NOMO-1 treated with dmso at 0.1 percent for 144 hours (cell line): ENCODE measurements around the gene MPPED1.

Source experiments
- DNase-seq: peaks from one replicate; lab custom pipeline; 2025; ENCODE audit not compliant: unreplicated experiment; lab: John Stamatoyannopoulos, UW

MPPED1 gene

DNA sequence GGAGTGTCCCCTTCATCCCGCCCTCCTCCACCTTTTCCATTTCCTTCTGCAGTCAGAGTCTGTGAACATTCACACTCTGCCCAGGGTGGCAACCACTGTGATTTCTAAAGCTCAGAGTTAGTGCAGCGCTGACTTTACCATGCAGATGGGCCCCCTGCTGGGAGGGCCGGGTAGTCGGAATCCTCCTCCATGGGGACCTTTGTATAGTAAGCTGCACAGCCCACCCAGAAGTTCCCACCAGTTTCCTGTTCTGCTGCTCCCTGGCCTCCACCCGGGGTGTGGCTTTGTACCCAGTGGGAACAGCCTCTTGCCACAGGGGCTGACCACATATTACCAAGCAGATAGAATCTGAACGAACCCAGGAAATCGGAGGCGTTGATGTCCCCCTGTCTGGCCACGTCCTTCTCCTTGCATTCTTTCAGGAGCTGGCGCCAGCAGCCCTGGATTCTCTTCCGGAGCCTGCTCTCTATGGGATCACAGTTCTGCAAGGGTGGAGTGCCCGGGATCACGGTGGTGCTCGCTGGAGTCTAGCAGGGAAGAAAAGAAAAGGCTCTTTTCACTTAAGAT lies 125.3 kb downstream of the MPPED1 start:
- peak; percentile 3 for DNase-seq

- DNase-seq = no peak
Observed at GRCh38 chr22:43539572-43540528, 128.0 kb downstream of the MPPED1 start.

DNA sequence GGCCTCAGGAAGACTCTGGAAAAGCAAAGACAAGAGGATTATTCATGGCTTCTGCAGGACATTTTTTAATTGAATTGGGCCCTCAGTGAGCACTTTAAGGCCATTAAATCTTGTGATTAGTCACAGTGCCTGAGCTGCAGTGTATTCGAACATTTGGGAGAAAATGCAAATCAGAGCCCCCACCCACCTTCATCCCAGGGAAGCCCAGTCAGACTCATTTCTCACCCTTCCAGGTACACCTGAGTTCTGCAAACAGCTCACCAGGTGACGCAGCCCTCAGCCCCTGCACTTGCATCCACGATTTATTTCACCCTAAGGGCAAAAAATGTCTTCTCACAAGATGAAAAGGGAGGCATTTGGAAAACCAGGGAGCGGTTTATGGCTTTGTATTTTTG lies 128.7 kb downstream of the MPPED1 start:
- no peak for DNase-seq

- no peak for DNase-seq
Observed at GRCh38 chr22:43541022-43541421, 129.2 kb downstream of the MPPED1 start.

DNA sequence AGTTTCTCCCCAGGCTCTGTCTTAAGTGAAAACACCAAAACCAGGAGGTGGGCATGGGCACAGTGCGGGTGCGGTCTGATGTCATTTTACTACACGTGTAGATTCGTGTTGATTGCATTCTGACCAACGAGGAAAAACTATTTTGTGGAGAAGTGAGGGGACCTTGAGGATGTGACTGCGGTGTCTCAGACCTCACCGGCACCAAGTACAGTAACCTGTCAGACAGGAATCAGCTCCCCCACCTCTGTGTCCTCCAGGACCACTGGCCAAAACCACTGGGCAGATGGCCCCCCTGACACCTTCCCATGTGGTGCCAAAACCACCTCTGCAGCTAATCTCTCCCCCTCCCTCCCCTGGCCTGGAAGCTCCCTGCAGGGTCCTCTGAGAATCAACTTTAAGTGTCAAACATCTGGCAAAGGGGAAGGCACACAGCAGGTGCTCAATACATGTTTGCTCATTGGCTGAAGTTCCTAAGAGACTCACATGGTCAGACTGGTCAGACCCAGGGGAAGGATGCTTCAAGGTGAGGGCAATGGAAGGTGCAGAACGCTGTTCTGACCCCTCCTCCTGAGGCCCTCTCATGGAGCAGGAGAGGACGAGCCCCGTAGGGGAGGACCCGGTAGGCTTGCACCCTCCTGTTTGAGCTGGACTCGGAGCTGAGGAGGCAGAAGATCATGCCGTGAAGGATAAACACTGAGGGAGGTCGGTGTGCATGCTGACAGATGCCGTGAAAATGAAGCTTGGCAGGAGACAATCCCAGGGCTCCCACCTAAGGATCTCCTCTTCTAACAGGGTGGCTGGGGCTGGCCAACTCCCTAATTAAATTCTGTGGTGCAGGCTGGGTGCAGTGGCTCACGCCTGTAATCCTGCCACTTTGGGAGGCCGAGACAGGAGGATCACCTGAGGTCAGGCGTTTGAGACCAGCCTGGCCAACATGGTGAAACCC lies 129.9 kb downstream of the MPPED1 start:
- DNase-seq = no peak

DNA sequence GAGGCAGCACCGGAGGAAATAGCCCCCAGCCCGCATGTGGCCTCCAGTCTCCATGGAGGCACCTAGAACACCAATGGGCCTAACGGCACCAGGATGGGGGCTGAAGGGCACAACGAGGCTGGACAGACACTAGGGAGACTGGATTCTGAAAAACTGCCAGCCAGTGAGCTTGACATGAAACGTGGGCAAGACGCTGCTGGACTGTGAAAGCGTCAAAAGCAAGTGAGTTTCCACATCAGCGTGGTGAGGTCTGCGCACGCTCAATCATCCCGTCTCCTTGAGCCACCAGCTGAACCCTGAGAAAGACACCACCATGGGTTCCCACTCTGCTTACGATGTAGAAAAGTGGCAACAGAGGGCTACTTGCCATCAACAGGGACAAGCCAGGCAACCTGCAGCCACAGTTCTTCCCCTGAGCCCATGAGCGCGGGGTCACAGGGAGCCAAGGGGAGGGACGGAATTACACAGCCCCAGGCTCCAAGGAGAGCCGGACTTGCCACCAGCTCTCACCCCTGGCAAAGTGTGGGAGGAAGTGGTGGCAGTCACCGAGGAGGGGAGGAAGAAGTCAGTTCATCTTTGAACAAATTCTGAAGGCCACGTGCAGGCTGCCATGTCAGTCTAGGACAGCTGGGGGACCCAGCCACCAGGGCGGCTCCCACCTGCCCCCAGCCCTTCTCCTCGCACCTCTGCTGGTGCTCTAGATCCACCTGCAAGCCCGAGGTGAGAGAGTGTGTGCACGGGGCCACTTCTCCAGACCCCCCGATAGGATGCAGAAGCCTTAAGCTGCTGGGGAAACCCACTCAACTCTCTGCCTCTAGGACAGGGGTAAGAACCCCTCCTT lies 131.1 kb downstream of the MPPED1 start:
- DNase-seq = no peak

DNA sequence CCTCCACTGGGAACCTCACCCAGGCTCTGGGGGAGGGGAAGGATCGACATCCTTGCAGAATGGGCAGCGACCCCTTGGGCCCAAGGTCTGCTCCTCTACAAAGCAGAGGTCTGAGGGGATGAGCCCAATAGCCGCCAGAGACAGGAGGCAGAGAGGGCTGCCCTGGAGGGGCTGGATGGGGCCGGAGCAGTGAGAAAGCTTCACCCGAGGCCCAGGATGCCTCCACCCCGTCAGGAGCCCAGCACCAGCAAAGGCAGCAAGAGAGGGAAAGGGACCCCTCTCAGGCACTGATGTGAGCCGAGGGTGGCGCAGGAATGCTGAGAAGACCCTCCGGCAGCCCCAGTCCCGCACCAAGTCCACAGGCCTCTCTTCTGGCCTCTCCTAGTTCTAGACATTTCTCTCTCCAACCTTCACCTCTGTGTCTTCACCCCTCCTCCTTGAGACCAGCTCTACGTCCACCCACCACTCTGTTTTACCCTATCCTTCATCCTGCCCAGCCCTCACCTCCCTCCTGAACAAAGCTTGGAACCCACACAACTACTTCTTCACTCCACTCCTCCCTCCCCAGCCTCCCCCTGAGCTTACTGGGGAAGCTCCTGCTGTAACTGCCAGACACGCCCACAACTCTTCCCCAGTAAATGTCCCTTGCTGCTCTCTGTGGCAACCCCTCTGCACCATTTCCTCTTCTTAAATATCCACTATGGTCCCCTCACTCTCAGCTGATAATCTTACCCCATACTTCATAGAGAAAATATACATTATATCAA lies 131.9 kb downstream of the MPPED1 start:
- no peak for DNase-seq

DNA sequence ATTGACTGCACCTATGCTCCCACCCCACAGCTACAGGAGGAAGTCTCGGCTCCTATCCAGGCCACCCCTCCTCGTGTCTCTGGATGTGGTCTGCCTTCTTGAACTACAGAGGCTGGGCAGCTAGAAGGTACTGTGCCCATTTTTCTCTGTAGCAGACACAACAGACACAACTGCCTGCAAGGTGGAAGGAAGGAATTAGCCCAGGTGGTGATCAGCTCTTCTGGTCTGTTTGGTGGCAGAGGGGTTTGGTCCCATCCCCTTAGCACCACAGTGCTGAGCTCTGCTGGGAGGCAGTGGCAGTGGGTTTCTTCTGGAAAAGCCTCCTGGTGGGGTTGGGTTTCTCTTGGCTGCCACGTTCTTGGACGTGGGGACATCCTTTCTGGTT lies 132.5 kb downstream of the MPPED1 start:
- no peak for DNase-seq

DNA sequence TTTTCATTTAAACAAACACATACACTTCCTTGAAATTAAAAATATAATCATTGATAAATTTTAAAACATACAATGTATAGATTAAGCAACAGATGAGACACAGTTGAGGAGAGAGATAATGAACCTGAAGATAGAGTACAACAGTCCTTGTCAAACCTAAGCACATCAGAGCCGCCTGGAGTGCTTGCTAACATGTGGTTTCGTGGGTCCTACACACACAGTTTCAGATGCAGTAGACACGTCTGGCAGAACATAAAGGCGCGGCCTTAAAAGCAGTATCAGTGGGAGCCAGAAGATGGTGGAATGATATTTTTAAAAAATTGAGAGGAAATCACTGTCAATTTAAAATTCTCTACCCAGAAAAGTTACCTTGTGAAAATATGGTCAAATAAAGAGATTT lies 134.4 kb downstream of the MPPED1 start:
- DNase-seq = no peak

- no peak for DNase-seq
Observed at GRCh38 chr22:43550024-43550620, 138.3 kb downstream of the MPPED1 start.

- no peak for DNase-seq
Observed at GRCh38 chr22:43550672-43551071, 138.9 kb downstream of the MPPED1 start.

DNA sequence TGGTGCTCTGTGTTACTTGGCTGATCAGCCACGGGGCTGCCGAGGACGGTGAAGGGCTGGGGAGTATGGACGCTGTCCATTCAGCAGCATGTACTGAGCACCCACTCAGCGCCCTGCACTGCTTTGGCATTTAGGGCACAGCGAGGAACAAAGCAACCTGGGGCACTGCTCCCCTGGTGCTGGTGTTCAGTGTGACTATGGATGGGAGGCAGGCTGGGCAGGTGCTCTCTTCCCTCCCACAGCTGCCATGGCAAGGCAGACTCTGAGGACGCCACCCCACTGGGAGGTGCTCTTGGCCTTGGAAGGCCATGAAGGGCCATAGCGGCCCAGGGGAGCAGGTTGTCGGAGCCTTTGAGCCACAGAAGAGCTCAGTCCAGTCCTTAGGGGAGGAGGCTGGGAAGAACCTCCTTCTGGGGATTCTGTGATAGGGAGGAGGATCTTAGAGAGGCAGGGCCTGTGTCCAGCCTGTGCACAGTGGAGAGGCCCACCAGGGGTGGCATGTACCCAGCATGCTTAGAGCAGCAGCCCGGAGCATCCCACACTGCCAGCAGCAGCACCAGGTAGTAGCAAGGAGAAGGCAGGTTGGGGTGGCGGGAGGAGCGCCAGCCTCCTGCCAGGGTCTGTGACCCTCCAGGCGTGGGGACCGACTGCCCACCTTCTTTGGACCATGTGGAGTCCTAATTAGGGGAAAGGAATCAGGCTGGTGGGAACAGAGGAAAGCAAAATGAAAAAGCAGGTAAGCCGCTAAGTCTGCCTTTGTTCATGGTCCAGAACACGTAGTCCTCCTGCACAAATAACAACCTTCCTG lies 141.8 kb downstream of the MPPED1 start:
- no peak for DNase-seq

GRCh38 chr22:43554259-43554636 lies 142.4 kb downstream of the MPPED1 start:
- DNase-seq = no peak

- no peak for DNase-seq
Observed at GRCh38 chr22:43554694-43555365, 143.0 kb downstream of the MPPED1 start.

DNA sequence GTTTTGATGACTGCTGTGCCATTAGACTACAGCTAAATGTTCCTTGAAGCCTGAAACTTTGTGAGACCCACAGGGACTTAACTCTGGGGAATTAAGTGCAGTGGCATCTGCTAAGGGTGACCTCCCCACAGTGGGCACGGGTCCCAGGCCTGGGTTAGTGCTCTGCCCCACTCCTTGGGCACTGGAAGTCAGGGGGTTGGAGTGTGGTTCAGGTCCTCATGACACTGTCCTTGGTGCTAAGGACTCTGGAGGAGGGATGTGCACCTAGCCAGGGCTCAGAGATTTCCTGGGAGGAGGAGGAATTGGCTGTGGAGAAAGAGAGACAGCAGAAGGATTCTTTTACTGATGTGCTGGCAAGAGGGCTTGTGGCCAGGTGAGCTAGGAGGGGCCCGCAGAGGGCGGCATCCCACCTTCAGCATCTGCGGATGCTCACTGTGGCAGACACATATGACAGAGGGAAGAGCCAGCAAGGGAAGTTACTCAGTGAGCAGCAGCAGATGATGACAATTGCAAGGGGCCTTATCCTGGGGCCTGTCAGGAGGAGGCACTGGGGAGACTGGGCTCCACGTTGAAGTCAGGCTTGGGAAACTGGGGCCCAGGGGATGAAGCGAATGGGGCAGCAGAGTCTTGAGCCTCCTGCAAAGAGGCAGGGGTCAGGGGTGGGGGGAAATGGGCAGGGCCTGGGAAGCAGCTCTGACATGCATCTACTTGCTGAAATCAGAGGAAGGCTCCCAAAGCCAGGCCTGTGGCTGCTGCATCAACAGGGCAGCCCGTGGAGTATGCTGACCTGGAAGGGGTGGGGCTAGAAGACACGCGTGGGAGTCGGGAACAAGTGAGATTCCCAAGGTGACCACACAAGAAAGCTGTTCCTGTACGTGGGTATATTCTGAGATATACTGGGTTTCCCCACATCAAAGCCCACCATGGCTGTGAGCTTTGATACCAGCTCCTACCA lies 144.0 kb downstream of the MPPED1 start:
- no peak for DNase-seq
